Natural killer cell (primary cell): Measurements from ENCODE around the gene MXD1. TPM values are rescaled to one million over a fixed set of nuclear protein-coding genes. Genes with fewer than 3 reads are reported as not detected.

Experiments
- ATAC-seq, 3 donors: fragments of 150-1000 bp in 2 of 3; fragments of 200-7000 bp in 1 of 3; cut with Tn5 transposase; 1 replicate in 1 of 3; 2 replicates in 2 of 3; pipeline ENCODE4 v1.10.0; 2021; ENCODE audit warnings: mild to moderate bottlenecking in 2 of 3, moderate library complexity in 2 of 3
- DNase-seq, 2 donors: peaks; one replicate each; pipeline versions ENCODE4 v3.0.0 to v3.0.0-alpha.2; 2013 to 2021; ENCODE audit warnings: mixed read lengths in 1 of 2
- H3K27ac ChIP-seq: one replicate; pipeline ENCODE4 v1.5.1; 2013; ENCODE audit warnings: mild to moderate bottlenecking, low read length
- H3K27me3 ChIP-seq: one replicate; pipeline ENCODE4 v1.6.1; 2013; ENCODE audit warnings: low read length; ENCODE audit not compliant: control insufficient read depth, insufficient read depth
- H3K36me3 ChIP-seq: one replicate; pipeline ENCODE4 v1.6.1; 2013; ENCODE audit warnings: low read length; ENCODE audit not compliant: control insufficient read depth, insufficient read depth
- H3K4me1 ChIP-seq: one replicate; pipeline ENCODE4 v1.6.1; 2013; ENCODE audit warnings: low read length; ENCODE audit not compliant: control insufficient read depth, insufficient read depth
- H3K4me3 ChIP-seq: one replicate; pipeline ENCODE4 v1.5.1; 2013; ENCODE audit warnings: low read length
- H3K9me3 ChIP-seq: one replicate; pipeline ENCODE4 v1.6.1; 2013; ENCODE audit warnings: low read length; ENCODE audit not compliant: control insufficient read depth, insufficient read depth
- H3K27ac Mint-ChIP-seq, 2 donors: one replicate each; pipeline ENCODE4 v1.8.0; 2022; ENCODE audit warnings: mild to moderate bottlenecking in 2 of 2, mixed read lengths in 2 of 2, moderate library complexity in 1 of 2
- H3K27me3 Mint-ChIP-seq, 2 donors: one replicate each; pipeline ENCODE4 v1.8.0; 2022; ENCODE audit warnings: low read depth in 2 of 2, mixed read lengths in 2 of 2
- H3K36me3 Mint-ChIP-seq: one replicate; pipeline ENCODE4 v1.8.0; 2022; ENCODE audit warnings: mixed read lengths
- H3K4me1 Mint-ChIP-seq, 2 donors: one replicate each; pipeline ENCODE4 v1.8.0; 2022; ENCODE audit warnings: mixed read lengths in 2 of 2
- H3K4me3 Mint-ChIP-seq: one replicate; pipeline ENCODE4 v1.8.0; 2022; ENCODE audit warnings: mild to moderate bottlenecking, moderate library complexity, mixed read lengths
- H3K9me3 Mint-ChIP-seq, 2 donors: one replicate each; pipeline ENCODE4 v1.8.0; 2022; ENCODE audit warnings: mixed read lengths in 2 of 2
- CTCF ChIP-seq: fragments of 200-600 bp; IDR thresholded peaks from one replicate; pipeline ENCODE4 v1.8.0; 2022; ENCODE audit warnings: antibody characterized with exemption
- WGBS: methylation state at CpG from one replicate; pipeline ENCODE4 v1.1.7; 2013; ENCODE audit warnings: missing lambda C conversion rate; ENCODE audit not compliant: insufficient coverage; 5-methylcytosine and 5-hydroxymethylcytosine counted together
- intact Hi-C: fragments of 100-400 bp; cut with micrococcal nuclease; formaldehyde crosslinking; loops from one replicate; pipeline ENCODE4 v1.14.2; 2022
- total RNA-seq, 4 donors: library from RNA; stranded (reverse); fragments of 120-200 nt in 1 of 4; gene quantifications; one replicate each; pipeline versions ENCODE4 v1.2.3 to v1.2.4, GENCODE V29; 2013 to 2022

MXD1 gene
- total RNA-seq, 3 donors from 2014 or later (not counting 1 experiment from before 2014, with no cell fraction given), result 63.0 to 165 (median 112) TPM

GRCh38 chr2:69945441-69945840 is 30.5 kb downstream of the MXD1 start:
- Histone ChIP-seq H3K4me1 (peaks cover 36% of the 10 kb centered on the region), H3K36me3 (peaks cover 25% of the 10 kb centered on the region), H3K27ac (peak overlapping the region; percentile 49), H3K4me3 (no peak overlapping the region), H3K9me3 (no peaks in the 10 kb centered on the region), H3K27me3 (no peaks in the 10 kb centered on the region)
- intact Hi-C loops, result loop anchor here (10.0 kb wide), 1 partner anchor 199 kb away; no protein-coding TSS in a partner anchor
- Mint-ChIP-seq H3K4me3 (peak overlapping the region; percentile 82), H3K4me1 (peaks cover 34 to 42% of the 10 kb centered on the region in 2 donors), H3K27ac (peak overlapping the region; percentile 78 to 91), H3K27me3 (no peaks in the 10 kb centered on the region), H3K36me3 (peaks cover 8% of the 10 kb centered on the region), H3K9me3 (no peaks in the 10 kb centered on the region)
- ATAC-seq (peak in 2 of 3 donors; percentile 23 to 41), DNase-seq (peak in 1 of 2 donors; percentile 15)
- 66% methylated on average over 8 of the region's 8 CpGs for WGBS
- TF ChIP-seq CTCF, result no peak

GRCh38 chr2:69945941-69946340 is 31.0 kb downstream of the MXD1 start:
- H3K27me3 Mint-ChIP-seq, result no peaks in the 10 kb centered on the region
- H3K27me3 ChIP-seq, result no peaks in the 10 kb centered on the region

GRCh38 chr2:69946351-69947324 is 31.7 kb downstream of the MXD1 start:
- Mint-ChIP-seq H3K4me1 (peaks cover 34 to 42% of the 10 kb centered on the region in 2 donors), H3K4me3 (peak overlapping the region; percentile 82), H3K9me3 (no peaks in the 10 kb centered on the region), H3K27me3 (no peaks in the 10 kb centered on the region), H3K36me3 (peaks cover 6% of the 10 kb centered on the region), H3K27ac (peak overlapping the region; percentile 78 to 91)
- no peak for TF ChIP-seq CTCF
- peak overlapping the region; percentile 49 for H3K27ac ChIP-seq
- intact Hi-C loops, result loop anchor here (1.0 to 10.0 kb wide), 3 partner anchors 32 to 198 kb away; partner anchors contain the start of gene MXD1
- H3K9me3 ChIP-seq, result no peaks in the 10 kb centered on the region
- DNase-seq (peak; percentile 52 to 75), ATAC-seq (peak; percentile 87)
- 25% methylated on average over 13 of the region's 13 CpGs for WGBS
- no peak overlapping the region for H3K4me3 ChIP-seq
- H3K36me3 ChIP-seq, result peaks cover 16% of the 10 kb centered on the region
- H3K27me3 ChIP-seq, result no peaks in the 10 kb centered on the region
- peaks cover 36% of the 10 kb centered on the region for H3K4me1 ChIP-seq

More at GRCh38 chr2:69945941-69946340, 31.0 kb downstream of the MXD1 start:
- H3K36me3 Mint-ChIP-seq, result peaks cover 8% of the 10 kb centered on the region
- peak overlapping the region; percentile 82 for H3K4me3 Mint-ChIP-seq
- Histone ChIP-seq H3K27ac (peak overlapping the region; percentile 49), H3K9me3 (no peaks in the 10 kb centered on the region), H3K4me3 (no peak overlapping the region), H3K36me3 (peaks cover 21% of the 10 kb centered on the region), H3K4me1 (peaks cover 36% of the 10 kb centered on the region)
- intact Hi-C loops, result loop anchor here (2.0 to 10.0 kb wide), 2 partner anchors 31 to 199 kb away; partner anchors contain the start of gene MXD1
- TF ChIP-seq CTCF, result no peak
- H3K4me1 Mint-ChIP-seq, result peaks cover 34 to 42% of the 10 kb centered on the region in 2 donors
- ATAC-seq (no peak), DNase-seq (no peak)
- 88% methylated on average over 8 of the region's 8 CpGs for WGBS
- H3K9me3 Mint-ChIP-seq, result no peaks in the 10 kb centered on the region
- H3K27ac Mint-ChIP-seq, result peak overlapping the region; percentile 78 to 91
